SHP77 (cell line): Measurements from ENCODE around the gene GSK3A.
"Not testable (repeated sequence)": the region's sequence is repeated elsewhere in the genome, so short reads cannot be mapped to it uniquely, and the experiment has no call there.

Experiments used
- DNase-seq, 2 experiments: peaks; one replicate each; lab custom pipeline; 2025; lab: John Stamatoyannopoulos, UW

GSK3A gene

GRCh38 chr19:42268704-42269477, 26.5 kb upstream of the GSK3A start, which contains the start of gene CIC:
Gene CIC, plus strand, starts transcription at chr19:42269252. Its CDS starts 2,532 bp downstream, at chr19:42271784.
- DNase-seq, result peak; percentile 99

GRCh38 chr19:42268142-42268703, 25.8 kb upstream of the GSK3A start:
- DNase-seq, result peak; percentile 99

- DNase-seq, result no peak
Measured at GRCh38 chr19:42267644-42268141, 25.3 kb upstream of the GSK3A start.

- not testable (repeated sequence) for DNase-seq
Measured at GRCh38 chr19:42266928-42267603, 24.7 kb upstream of the GSK3A start.

- not testable (repeated sequence) for DNase-seq
Measured at GRCh38 chr19:42266105-42266504, 23.7 kb upstream of the GSK3A start.

- DNase-seq, result no peak
Measured at GRCh38 chr19:42261763-42262162, 19.4 kb upstream of the GSK3A start.

GRCh38 chr19:42257842-42258241, 15.4 kb upstream of the GSK3A start:
- DNase-seq, result not testable (repeated sequence)

- peak; percentile 21 to 35 for DNase-seq
Measured at GRCh38 chr19:42255766-42256745, 13.7 kb upstream of the GSK3A start.

- DNase-seq, result peak; percentile 69 to 87
Measured at GRCh38 chr19:42254850-42255765, 12.7 kb upstream of the GSK3A start, which contains the start of gene ERF. Gene ERF, minus strand, starts transcription at chr19:42255128. Its CDS starts 129 bp downstream, at chr19:42254999.

- peak; percentile 27 to 30 for DNase-seq
Measured at GRCh38 chr19:42254089-42254849, 11.9 kb upstream of the GSK3A start.

GRCh38 chr19:42253245-42254088, 11.1 kb upstream of the GSK3A start:
- DNase-seq, result peak in 1 of 2 experiments; percentile 16

GRCh38 chr19:42252365-42253244, 10.2 kb upstream of the GSK3A start:
- no peak for DNase-seq

GRCh38 chr19:42251572-42252358, 9.4 kb upstream of the GSK3A start:
- DNase-seq, result no peak

GRCh38 chr19:42250666-42251531, 8.5 kb upstream of the GSK3A start:
- DNase-seq, result no peak

- DNase-seq, result no peak
Measured at GRCh38 chr19:42250183-42250665, 7.8 kb upstream of the GSK3A start.

- no peak for DNase-seq
Measured at GRCh38 chr19:42249769-42250168, 7.4 kb upstream of the GSK3A start.
